GM12878 (cell line): ENCODE data around the gene ELP2. TPM values are rescaled to one million over a fixed set of nuclear protein-coding genes. Genes with fewer than 3 reads are reported as not detected.

Experiments
- ATF2 ChIP-seq: IDR thresholded peaks from 2 replicates; pipeline ENCODE4 v1.6.1; 2012; ENCODE audit warnings: low read length, inconsistent platforms
- ATF3 ChIP-seq: IDR thresholded peaks from 2 replicates; pipeline ENCODE4 v1.6.1; 2011; ENCODE audit warnings: low read depth, mild to moderate bottlenecking, low read length, moderate library complexity, borderline replicate concordance; ENCODE audit errors: extremely low read depth
- CREB1 ChIP-seq: IDR thresholded peaks from 2 replicates; pipeline ENCODE4 v1.6.1; 2012; ENCODE audit warnings: low read depth, mild to moderate bottlenecking, inconsistent platforms
- EED ChIP-seq: sonication (generic); IDR thresholded peaks from 2 replicates; pipeline ENCODE4 v1.6.1; 2016; ENCODE audit warnings: antibody characterized with exemption, low read depth
- KAT2A ChIP-seq: conservative IDR thresholded peaks from 2 replicates; pipeline ENCODE4 v1.6.1; 2011; ENCODE audit warnings: low read depth, low read length; ENCODE audit not compliant: control insufficient read depth
- LARP7 ChIP-seq: fragments of 450-650 bp; IDR thresholded peaks from 2 replicates; pipeline ENCODE4 v1.6.1; 2017; ENCODE audit warnings: mild to moderate bottlenecking
- MEF2B ChIP-seq: fragments of 450-650 bp; IDR thresholded peaks from 2 replicates; pipeline ENCODE4 v1.6.1; 2018; ENCODE audit warnings: mild to moderate bottlenecking, moderate library complexity; ENCODE audit not compliant: partially characterized antibody, poor library complexity, severe bottlenecking
- MYC ChIP-seq: IDR thresholded peaks from 2 replicates; pipeline ENCODE4 v1.6.1; 2011; ENCODE audit warnings: mild to moderate bottlenecking, low read length, moderate library complexity, inconsistent platforms; ENCODE audit not compliant: insufficient read depth, insufficient replicate concordance, insufficient read length, severe bottlenecking
- NFYB ChIP-seq: IDR thresholded peaks from 2 replicates; pipeline ENCODE4 v1.6.1; 2011; ENCODE audit warnings: low read depth, mild to moderate bottlenecking, low read length, improper control_type of control experiment, moderate library complexity; ENCODE audit not compliant: insufficient read depth
- NKRF ChIP-seq: fragments of 450-650 bp; conservative IDR thresholded peaks from 2 replicates; pipeline ENCODE4 v1.6.1; 2017; ENCODE audit warnings: mild to moderate bottlenecking, moderate library complexity
- POLR2A ChIP-seq: IDR thresholded peaks from 2 replicates; pipeline ENCODE4 v1.6.1; 2011; ENCODE audit warnings: low read depth, mild to moderate bottlenecking, low read length
- ZBTB4 ChIP-seq: fragments of 450-650 bp; formaldehyde crosslinking; IDR thresholded peaks from 2 replicates; pipeline ENCODE4 v1.4.0; 2022; ENCODE audit warnings: mild to moderate bottlenecking, moderate library complexity
- ZNF207 ChIP-seq: fragments of 450-650 bp; IDR thresholded peaks from 2 replicates; pipeline ENCODE4 v1.6.1; 2014; ENCODE audit warnings: antibody characterized with exemption, mild to moderate bottlenecking, borderline replicate concordance
- ZNF24 ChIP-seq: fragments of 450-650 bp; IDR thresholded peaks from 2 replicates; pipeline ENCODE4 v1.6.1; 2017; ENCODE audit warnings: antibody characterized with exemption, mild to moderate bottlenecking
- ZNF274 ChIP-seq: IDR thresholded peaks from one replicate; pipeline ENCODE4 v1.8.0; 2011; ENCODE audit not compliant: insufficient read length, insufficient read depth
- ZNF592 ChIP-seq: fragments of 450-650 bp; IDR thresholded peaks from 2 replicates; pipeline ENCODE4 v1.6.1; 2017; ENCODE audit warnings: mild to moderate bottlenecking, moderate library complexity
- polyA plus RNA-seq, 11 experiments: library from polyadenylated mRNA; depleted of rRNA in 4 of 11; unstranded in 6 of 11; stranded (reverse) in 5 of 11; fragments of >200 nt; fragmentation: Nextera tagmentation in 4 of 11; fragmentation: Illumina TruSeq in 1 of 11; extraction: Ambion mirVana in 4 of 11; extraction: Trizol in 1 of 11; gene quantifications; 1 replicate in 1 of 11; 2 replicates in 10 of 11; pipeline versions ENCODE4 v1.2.1 to v1.2.3, GENCODE V29; 2011 to 2016; ENCODE audit warnings: inconsistent platforms in 2 of 11, missing spikeins in 2 of 11, low read depth in 1 of 11
- total RNA-seq, 4 experiments: library from RNA; depleted of rRNA in 3 of 4; stranded (reverse); fragments of >200 nt in 3 of 4; fragmentation: Illumina TruSeq in 1 of 4; extraction: Trizol in 1 of 4; gene quantifications; 2 replicates each; pipeline versions ENCODE4 v1.2.1 to v1.2.3, GENCODE V29; 2013 to 2021

The ELP2 gene
- total and polyA plus RNA-seq, 10 of the 15 experiments (the other 5 are each of a cell fraction or from before 2014, with no cell fraction given): 56.9 to 134 (median 88.5) TPM

GRCh38 chr18:36129300-36130038 is at the start of gene ELP2, which contains the start of gene SLC39A6 (continued):
- TF ChIP-seq POLR2A (peak; percentile 94), NKRF (peak; percentile 96), MYC (no peak), ZNF592 (no peak), ZNF207 (peak; percentile 84), ZNF274 (no peak), MEF2B (peak; percentile 86), ZNF24 (0 out of 2 replicates have a peak, but pooled peaks have one; percentile 40), ATF2 (no peak), EED (peak; percentile 21; the same call in 1 of the 2 replicates), KAT2A (no peak), NFYB (no peak), CREB1 (peak; percentile 80), ATF3 (0 out of 2 replicates have a peak, but pooled peaks have one; percentile 12), LARP7 (peak; percentile 86), ZBTB4 (no peak)
